GM18499 (cell line): Measurements from ENCODE around the gene ZNF829.

Experiments
- ATAC-seq: cut with Tn5 transposase; IDR thresholded peaks from one replicate; pipeline ENCODE4 v1.9.1; 2021; ENCODE audit warnings: moderate number of reproducible peaks; ENCODE audit not compliant: insufficient read depth, unreplicated experiment

The ZNF829 gene

GRCh38 chr19:36915992-36916830 is at the start of gene ZNF829, which contains the start of gene ZNF568:
Gene ZNF829 (minus strand): TSS chr19:36916291. CDS start chr19:36915167, 1,124 bp downstream.
Gene ZNF568 (plus strand): TSS chr19:36916332. CDS start chr19:36922771, 6,439 bp downstream.
- peak; percentile 66 for ATAC-seq

DNA sequence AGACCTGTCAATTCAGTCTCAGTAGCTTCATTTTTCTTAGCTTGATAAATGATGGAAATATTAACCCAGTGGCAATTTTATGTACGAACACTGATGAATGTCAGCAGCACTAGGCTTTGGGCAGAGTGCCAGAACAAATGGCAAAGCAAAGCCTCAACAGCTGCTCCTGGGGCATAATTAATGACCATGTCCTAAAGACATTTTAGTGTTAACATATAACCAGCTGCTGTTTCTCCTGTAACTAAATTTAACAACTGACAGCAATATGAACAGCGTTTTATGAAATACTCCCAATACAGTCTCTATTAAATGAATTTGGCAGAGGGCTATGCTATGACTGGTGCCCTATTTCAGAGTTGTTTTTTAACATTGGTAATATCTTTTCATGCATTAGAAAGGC is 47.2 kb upstream of the ZNF829 start:
- ATAC-seq, result no peak

DNA sequence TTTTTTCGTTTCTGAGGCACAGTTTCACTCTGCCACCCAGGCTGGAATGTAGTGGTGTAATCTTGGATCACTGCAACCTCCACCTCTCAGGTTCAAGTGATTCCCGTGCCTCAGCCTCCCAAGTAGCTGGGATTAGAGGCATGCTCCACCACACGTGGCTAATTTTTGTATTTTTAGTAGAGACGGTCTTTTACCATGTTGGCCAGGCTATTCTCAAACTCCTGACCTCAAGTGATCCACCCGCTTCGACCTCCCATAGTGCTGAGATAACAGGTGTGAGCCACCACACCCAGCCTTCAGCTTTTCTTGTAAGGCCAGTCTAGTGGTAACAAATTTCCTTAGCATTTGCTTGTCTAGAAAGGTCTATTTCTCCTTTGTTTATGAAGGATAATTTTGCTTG is 46.3 kb upstream of the ZNF829 start:
- ATAC-seq, result no peak

DNA sequence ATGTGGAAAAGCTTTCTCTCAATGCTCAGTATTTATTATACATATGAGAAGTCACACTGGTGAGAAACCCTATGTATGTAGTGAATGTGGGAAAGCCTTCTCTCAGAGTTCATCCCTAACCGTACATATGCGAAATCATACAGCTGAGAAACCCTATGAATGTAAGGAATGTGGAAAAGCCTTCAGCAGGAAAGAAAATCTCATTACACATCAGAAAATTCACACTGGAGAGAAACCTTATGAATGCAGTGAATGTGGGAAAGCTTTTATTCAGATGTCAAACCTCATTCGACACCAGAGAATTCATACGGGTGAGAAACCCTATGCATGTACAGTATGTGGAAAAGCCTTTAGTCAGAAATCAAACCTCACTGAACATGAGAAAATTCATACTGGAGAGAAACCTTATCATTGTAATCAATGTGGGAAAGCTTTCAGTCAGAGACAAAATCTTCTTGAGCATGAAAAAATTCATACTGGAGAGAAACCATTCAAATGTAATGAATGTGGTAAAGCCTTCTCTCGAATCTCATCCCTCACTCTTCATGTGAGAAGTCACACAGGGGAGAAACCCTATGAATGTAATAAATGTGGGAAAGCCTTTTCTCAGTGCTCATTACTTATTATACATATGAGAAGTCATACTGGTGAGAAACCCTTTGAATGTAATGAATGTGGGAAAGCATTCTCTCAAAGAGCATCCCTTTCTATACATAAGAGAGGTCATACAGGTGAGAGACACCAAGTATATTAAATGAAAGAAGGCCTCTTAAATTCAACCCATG is 34.4 kb upstream of the ZNF829 start:
- no peak for ATAC-seq

DNA sequence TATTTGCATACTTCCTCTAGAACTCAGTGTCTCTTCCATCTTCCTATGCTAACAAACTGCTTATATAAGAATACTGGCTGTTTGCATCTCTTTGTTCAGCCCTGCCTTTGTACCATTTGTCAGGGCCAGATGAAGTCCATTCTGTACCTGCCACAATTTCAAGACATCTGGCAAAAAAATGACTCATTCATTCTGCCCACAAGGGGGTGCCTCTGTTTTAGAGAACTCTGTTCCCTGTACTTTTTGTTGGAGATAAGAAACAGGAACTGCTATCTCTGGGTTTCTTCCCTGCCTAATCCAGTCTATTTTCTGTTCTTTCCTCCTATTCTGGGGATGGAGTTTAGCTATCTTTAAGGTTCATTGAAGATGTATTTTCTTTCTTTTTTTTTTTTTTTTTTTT is 23.1 kb upstream of the ZNF829 start:
- no peak for ATAC-seq

- no peak for ATAC-seq
Measured at GRCh38 chr19:36931684-36932083, 15.6 kb upstream of the ZNF829 start.

DNA sequence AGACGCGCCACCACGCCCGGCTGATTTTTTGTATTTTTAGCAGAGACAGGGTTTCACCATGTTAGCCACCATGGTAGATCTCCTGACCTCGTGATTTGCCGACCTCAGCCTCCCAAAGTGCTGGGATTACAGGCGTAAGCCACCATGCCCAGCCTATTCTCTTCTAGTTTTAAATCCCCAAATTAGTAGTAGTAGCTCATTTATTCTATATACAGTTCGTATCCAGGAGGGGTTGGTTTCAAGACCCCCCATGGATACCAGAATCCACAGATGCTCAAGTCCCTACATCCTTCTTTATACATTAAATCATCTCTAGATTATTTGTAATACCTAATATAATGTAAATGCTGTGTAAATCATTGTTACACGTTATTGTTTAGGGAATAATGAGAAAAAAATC is 2.0 kb upstream of the ZNF829 start:
- ATAC-seq, result no peak

GRCh38 chr19:36916991-36917390 is 900 bp upstream of the ZNF829 start:
- ATAC-seq, result no peak

GRCh38 chr19:36898422-36898821 is 17.7 kb downstream of the ZNF829 start:
- ATAC-seq, result no peak

- ATAC-seq, result no peak
Measured at GRCh38 chr19:36894849-36895383, 21.2 kb downstream of the ZNF829 start.

- no peak for ATAC-seq
Measured at GRCh38 chr19:36891768-36892357, 24.2 kb downstream of the ZNF829 start.

- ATAC-seq, result no peak
Measured at GRCh38 chr19:36876993-36877938, 38.8 kb downstream of the ZNF829 start.

DNA sequence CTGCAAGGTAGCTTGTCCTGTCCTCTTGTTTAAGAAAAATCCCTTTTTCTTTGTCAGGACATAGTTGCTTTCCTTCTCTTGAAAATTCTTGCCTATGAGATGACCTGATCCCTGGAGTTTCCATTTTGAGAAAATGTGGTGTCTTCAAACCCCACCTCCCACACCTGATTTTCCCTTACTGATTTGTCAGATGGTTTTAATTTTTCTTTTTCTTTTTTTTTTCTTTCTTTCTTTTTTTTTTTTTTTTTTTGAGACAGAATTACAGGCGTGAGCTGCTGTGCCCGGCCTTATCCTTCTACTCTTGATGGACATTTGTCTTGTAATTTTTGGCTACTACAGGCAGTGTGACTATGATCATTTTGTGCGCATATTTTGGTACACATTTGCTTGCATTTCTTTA is 64.2 kb downstream of the ZNF829 start:
- no peak for ATAC-seq

GRCh38 chr19:36850559-36851442 is 65.3 kb downstream of the ZNF829 start, which contains the start of gene ZNF345:
Gene ZNF345 (plus strand): TSS chr19:36850876. CDS start chr19:36876831, 25,955 bp downstream.
- peak; percentile 54 for ATAC-seq

DNA sequence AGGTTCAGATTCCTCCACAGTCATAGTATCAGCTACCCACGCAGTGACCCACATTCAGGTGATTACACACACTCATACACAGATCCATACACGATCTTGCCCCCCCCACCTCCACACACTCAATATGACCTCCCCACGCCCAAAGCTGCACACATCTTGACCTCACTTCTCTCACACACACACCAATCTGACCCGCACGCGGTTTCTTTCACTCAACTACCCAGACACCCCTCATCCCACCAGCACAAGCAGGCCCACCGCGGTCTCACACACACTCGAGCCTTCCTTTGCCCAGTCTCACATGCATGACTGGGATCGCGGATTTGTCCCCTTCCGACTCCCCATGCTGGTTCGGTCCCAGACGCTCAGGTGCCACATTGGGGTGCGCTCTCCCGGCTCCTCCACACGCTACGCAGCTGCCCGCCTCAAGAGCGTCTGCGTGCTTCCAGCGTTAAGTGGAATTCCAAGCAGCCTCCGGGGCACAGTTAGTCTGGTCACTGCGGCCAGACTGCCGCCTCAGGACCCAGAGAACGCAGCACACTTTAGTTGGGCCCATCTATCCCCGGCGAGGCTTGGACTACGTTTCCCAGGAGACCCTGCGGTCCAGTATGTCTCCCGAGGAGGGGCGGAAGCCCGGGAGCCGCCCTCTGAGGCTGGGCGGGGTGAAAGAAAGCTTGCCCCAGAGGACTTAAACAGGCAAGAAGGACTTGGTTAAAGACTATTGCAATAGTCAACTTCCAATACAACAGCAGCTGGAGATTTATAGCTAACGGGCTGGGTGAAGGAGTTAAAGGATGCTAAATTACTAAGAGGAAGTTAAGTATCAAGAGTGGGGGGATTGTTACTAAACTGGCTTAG is 66.2 kb downstream of the ZNF829 start:
- peak; percentile 43 for ATAC-seq

- no peak for ATAC-seq
Measured at GRCh38 chr19:36847968-36848367, 68.1 kb downstream of the ZNF829 start.

DNA sequence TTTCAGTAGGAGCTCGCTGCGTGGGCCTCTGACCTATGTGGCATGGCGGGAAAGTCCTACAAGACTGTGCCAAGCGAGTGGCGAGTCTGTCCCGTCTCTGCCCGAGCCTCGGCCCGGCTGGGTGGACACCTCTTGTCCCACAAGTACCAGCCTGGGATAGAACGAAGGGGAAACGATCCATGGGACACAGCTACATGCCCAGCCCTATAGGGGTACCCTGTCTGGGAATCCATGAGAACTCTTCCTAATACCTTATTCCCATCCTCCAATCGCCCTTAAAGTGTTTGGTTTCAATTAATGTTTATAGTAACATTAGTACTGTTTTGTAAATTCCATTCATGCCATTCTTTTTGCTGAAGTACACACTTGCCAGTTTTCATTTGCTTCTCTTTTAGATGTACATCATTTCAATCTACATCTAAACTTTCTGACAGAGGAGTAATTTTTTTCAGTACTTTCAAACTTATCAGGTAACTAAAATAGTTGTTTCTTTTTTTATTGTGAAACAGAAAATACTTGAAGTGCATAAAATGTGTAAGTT is 77.2 kb downstream of the ZNF829 start:
- no peak for ATAC-seq
